ENCODE results near the gene LTF. TPM values are rescaled to one million over a fixed set of nuclear protein-coding genes. Genes with fewer than 3 reads are reported as not detected.

Gene LTF
- total and polyA plus RNA-seq, 2 experiments from 2014 or later = 0.73 to 1.3 TPM

DNA sequence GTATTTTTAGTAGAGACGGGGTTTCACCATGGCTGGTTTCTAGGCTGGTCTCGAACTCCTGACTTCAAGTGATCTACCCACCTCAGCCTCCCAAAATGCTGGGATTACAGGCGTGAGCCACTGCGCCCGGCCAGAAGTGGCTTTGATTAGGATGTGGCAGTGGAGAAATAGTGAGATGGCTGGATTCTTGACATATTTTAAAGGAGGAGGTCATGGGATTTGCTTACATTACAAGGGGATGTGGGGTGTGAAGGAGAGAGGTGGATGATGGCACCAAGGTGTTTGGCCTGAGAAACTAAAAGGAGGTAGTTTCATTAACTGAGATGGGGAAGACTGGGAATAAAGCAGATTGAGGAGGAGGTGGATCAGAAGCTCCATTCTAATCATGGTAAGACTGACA is 15.0 kb upstream of the LTF start (continued):
- no peak for TF ChIP-seq CREB1 (CRISPR knock-in tag; IDR thresholded peaks at IDR 0.05; ENCODE audit: low read depth)
- no peak for TF ChIP-seq ZNF331 (CRISPR knock-in tag; IDR thresholded peaks at IDR 0.05; ENCODE audit: low read depth)
- TF ChIP-seq, protein P1, sequence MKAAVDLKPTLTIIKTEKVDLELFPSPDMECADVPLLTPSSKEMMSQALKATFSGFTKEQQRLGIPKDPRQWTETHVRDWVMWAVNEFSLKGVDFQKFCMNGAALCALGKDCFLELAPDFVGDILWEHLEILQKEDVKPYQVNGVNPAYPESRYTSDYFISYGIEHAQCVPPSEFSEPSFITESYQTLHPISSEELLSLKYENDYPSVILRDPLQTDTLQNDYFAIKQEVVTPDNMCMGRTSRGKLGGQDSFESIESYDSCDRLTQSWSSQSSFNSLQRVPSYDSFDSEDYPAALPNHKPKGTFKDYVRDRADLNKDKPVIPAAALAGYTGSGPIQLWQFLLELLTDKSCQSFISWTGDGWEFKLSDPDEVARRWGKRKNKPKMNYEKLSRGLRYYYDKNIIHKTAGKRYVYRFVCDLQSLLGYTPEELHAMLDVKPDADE (IDR thresholded peaks at IDR 0.05) = no peak
- TF ChIP-seq, protein P2, sequence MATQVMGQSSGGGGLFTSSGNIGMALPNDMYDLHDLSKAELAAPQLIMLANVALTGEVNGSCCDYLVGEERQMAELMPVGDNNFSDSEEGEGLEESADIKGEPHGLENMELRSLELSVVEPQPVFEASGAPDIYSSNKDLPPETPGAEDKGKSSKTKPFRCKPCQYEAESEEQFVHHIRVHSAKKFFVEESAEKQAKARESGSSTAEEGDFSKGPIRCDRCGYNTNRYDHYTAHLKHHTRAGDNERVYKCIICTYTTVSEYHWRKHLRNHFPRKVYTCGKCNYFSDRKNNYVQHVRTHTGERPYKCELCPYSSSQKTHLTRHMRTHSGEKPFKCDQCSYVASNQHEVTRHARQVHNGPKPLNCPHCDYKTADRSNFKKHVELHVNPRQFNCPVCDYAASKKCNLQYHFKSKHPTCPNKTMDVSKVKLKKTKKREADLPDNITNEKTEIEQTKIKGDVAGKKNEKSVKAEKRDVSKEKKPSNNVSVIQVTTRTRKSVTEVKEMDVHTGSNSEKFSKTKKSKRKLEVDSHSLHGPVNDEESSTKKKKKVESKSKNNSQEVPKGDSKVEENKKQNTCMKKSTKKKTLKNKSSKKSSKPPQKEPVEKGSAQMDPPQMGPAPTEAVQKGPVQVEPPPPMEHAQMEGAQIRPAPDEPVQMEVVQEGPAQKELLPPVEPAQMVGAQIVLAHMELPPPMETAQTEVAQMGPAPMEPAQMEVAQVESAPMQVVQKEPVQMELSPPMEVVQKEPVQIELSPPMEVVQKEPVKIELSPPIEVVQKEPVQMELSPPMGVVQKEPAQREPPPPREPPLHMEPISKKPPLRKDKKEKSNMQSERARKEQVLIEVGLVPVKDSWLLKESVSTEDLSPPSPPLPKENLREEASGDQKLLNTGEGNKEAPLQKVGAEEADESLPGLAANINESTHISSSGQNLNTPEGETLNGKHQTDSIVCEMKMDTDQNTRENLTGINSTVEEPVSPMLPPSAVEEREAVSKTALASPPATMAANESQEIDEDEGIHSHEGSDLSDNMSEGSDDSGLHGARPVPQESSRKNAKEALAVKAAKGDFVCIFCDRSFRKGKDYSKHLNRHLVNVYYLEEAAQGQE (IDR thresholded peaks at IDR 0.05; ENCODE audit: unreplicated experiment) = no peak
- no peak for TF ChIP-seq STAT1 (IDR thresholded peaks at IDR 0.05; ENCODE audit: unreplicated experiment)
- no peak for TF ChIP-seq EZH2 (IDR thresholded peaks at IDR 0.05; ENCODE audit: low read depth, unreplicated experiment)
- no peak for TF ChIP-seq POLR2AphosphoS5 (IDR thresholded peaks at IDR 0.05; ENCODE audit: low read depth)

DNA sequence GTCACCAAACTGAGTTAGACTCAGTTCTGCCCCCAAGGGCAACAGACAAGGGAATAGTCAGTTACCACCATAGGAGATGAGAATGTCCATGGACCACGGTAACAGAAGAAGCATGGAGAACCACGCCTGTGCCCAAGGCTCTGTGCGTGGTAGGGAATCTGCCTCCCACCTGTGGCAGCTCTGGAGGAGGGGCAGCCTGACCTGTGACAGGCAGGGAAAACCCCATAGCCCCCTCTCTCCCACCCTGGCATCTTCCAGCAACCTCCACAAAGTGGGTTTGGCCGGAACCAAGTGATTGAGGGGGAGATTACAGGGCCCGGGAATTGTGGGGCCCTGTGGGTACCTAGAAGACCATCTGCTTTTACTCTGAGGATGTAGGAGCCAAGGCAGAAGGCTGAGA is 14.3 kb upstream of the LTF start:
- no peaks in the 10 kb centered on the region for H3K27me3 ChIP-seq (ENCODE audit: insufficient read depth)
- no peaks in the 10 kb centered on the region; the same call in 2 of the 3 replicates for H3K4me1 Mint-ChIP-seq
- no peaks in the 10 kb centered on the region for H3K79me2 ChIP-seq (replicated peaks; ENCODE audit: insufficient read depth)
- H3F3A ChIP-seq (replicated peaks; ENCODE audit: low read depth) = no peaks in the 10 kb centered on the region
- H3K4me2 ChIP-seq = no peak overlapping the region
- no peak overlapping the region for H3K4me3 ChIP-seq
- no peak for ATAC-seq
- no peak overlapping the region for H3K27ac ChIP-seq (ENCODE audit: low read depth)
- TF ChIP-seq CREB1 (CRISPR knock-in tag; IDR thresholded peaks at IDR 0.05; ENCODE audit: low read depth) (no peak), ZNF114 (CRISPR knock-in tag; IDR thresholded peaks at IDR 0.05) (no peak), EZH2 (IDR thresholded peaks at IDR 0.05; ENCODE audit: low read depth, unreplicated experiment) (no peak), ZNF331 (CRISPR knock-in tag; IDR thresholded peaks at IDR 0.05; ENCODE audit: low read depth) (no peak), STAT1 (IDR thresholded peaks at IDR 0.05; ENCODE audit: unreplicated experiment) (no peak), POLR2AphosphoS5 (IDR thresholded peaks at IDR 0.05; ENCODE audit: low read depth) (no peak), JUNB (IDR thresholded peaks at IDR 0.05; ENCODE audit: unreplicated experiment) (no peak), EZH2phosphoT487 (IDR thresholded peaks at IDR 0.05; ENCODE audit: unreplicated experiment) (no peak), NANOG (IDR thresholded peaks at IDR 0.05; ENCODE audit: borderline replicate concordance) (no peak)
- TF ChIP-seq, protein P2 (IDR thresholded peaks at IDR 0.05; ENCODE audit: unreplicated experiment) = no peak
- TF ChIP-seq, protein P3, sequence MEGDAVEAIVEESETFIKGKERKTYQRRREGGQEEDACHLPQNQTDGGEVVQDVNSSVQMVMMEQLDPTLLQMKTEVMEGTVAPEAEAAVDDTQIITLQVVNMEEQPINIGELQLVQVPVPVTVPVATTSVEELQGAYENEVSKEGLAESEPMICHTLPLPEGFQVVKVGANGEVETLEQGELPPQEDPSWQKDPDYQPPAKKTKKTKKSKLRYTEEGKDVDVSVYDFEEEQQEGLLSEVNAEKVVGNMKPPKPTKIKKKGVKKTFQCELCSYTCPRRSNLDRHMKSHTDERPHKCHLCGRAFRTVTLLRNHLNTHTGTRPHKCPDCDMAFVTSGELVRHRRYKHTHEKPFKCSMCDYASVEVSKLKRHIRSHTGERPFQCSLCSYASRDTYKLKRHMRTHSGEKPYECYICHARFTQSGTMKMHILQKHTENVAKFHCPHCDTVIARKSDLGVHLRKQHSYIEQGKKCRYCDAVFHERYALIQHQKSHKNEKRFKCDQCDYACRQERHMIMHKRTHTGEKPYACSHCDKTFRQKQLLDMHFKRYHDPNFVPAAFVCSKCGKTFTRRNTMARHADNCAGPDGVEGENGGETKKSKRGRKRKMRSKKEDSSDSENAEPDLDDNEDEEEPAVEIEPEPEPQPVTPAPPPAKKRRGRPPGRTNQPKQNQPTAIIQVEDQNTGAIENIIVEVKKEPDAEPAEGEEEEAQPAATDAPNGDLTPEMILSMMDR (conservative IDR thresholded peaks at IDR 0.05; ENCODE audit: low read depth in 2 of 2) = no peak
- TF ChIP-seq, protein P1 (IDR thresholded peaks at IDR 0.05) = no peak
- no peak for DNase-seq (ENCODE audit: low spot score)
- no peaks in the 10 kb centered on the region for H4K20me1 ChIP-seq (replicated peaks; ENCODE audit: insufficient read depth)
- no peak overlapping the region for H3K27ac Mint-ChIP-seq
- peaks cover 12% of the 10 kb centered on the region; the same call in 2 of the 3 replicates for H3K9me3 Mint-ChIP-seq
- H3K36me3 ChIP-seq (ENCODE audit: insufficient read depth) = peaks cover 2% of the 10 kb centered on the region; the same call in 1 of the 2 replicates
- no peaks in the 10 kb centered on the region for H3K4me1 ChIP-seq (ENCODE audit: insufficient read depth)
- H3K27me3 Mint-ChIP-seq (ENCODE audit: insufficient read depth, low read depth, poor library complexity) = peaks cover 6% of the 10 kb centered on the region
- no peaks in the 10 kb centered on the region; the same call in 2 of the 3 replicates for H3K36me3 Mint-ChIP-seq (ENCODE audit: low read depth)
- no peak overlapping the region for H3K4me3 Mint-ChIP-seq
- 0 out of 2 replicates have a peak, but pooled peaks cover 4% of the 10 kb centered on the region for H3K9me2 ChIP-seq (ENCODE audit: insufficient read depth)
- H2AFZ ChIP-seq = no peak overlapping the region
